ENCODE measurements around the gene SLC8A2. TPM values are rescaled to one million over a fixed set of nuclear protein-coding genes. Genes with fewer than 3 reads are reported as not detected.
A peak's percentile ranks its signal among the peaks of the same experiment; 100 is the strongest.
"Not testable (repeated sequence)": the region's sequence is repeated elsewhere in the genome, so short reads cannot be mapped to it uniquely, and the experiment has no call there.

SLC8A2 gene
- total RNA-seq, 4 donors from 2014 or later = 6.2 to 18.7 (median 10.4) TPM

- H3K9me3 ChIP-seq = no peaks in the 10 kb centered on the region
- peaks cover 32 to 98% (median 80%) of the 10 kb centered on the region in 4 donors for H3K36me3 ChIP-seq
- 84% methylated on average over 7 of the region's 7 CpGs for WGBS
- TF ChIP-seq EP300 (IDR thresholded peaks at IDR 0.05) (no peak), POLR2AphosphoS5 (IDR thresholded peaks at IDR 0.05) (no peak), POLR2A (IDR thresholded peaks at IDR 0.05; ENCODE audit: low read depth) (no peak), CTCF (IDR thresholded peaks at IDR 0.05) (no peak)
- H3K4me1 ChIP-seq = peaks cover 3 to 11% (median 8%) of the 10 kb centered on the region in 4 donors
- H3K27ac ChIP-seq (replicated peaks in 1 of 4) = no peak overlapping the region
- no peak for DNase-seq (ENCODE audit: extremely low spot score)
- no peaks in the 10 kb centered on the region for H3K27me3 ChIP-seq
- H3K4me3 ChIP-seq = no peak overlapping the region
- intact Hi-C loops (cut with DNase I) = no loop called here
These were observed 18.3 kb upstream of the SLC8A2 start for GRCh38 chr19:47490031-47490430.

GRCh38 chr19:47489072-47489914 lies 17.6 kb upstream of the SLC8A2 start:
- H3K4me3 ChIP-seq = no peak overlapping the region
- peaks cover 32 to 91% (median 74%) of the 10 kb centered on the region in 4 donors for H3K36me3 ChIP-seq
- no peak for TF ChIP-seq CTCF (IDR thresholded peaks at IDR 0.05)
- TF ChIP-seq POLR2A (IDR thresholded peaks at IDR 0.05; ENCODE audit: low read depth) = no peak
- no peak for TF ChIP-seq POLR2AphosphoS5 (IDR thresholded peaks at IDR 0.05)
- no peak for TF ChIP-seq EP300 (IDR thresholded peaks at IDR 0.05)
- H3K27me3 ChIP-seq = no peaks in the 10 kb centered on the region
- H3K4me1 ChIP-seq = peaks cover 10 to 14% (median 11%) of the 10 kb centered on the region in 4 donors
- H3K9me3 ChIP-seq = no peaks in the 10 kb centered on the region
- no peak for DNase-seq (ENCODE audit: extremely low spot score)
- 71% methylated on average over 14 of the region's 17 CpGs for WGBS
- intact Hi-C loops (cut with DNase I) = no loop called here
- peak overlapping the region in 1 of 4 donors; percentile 8 for H3K27ac ChIP-seq (replicated peaks in 1 of 4)

- H3K27ac ChIP-seq (replicated peaks in 1 of 4) = no peak overlapping the region
- no peak for DNase-seq (ENCODE audit: extremely low spot score)
- 63% methylated on average over 5 of the region's 19 CpGs for WGBS
- intact Hi-C loops (cut with DNase I) = no loop called here
- H3K4me1 ChIP-seq = peaks cover 9 to 21% (median 17%) of the 10 kb centered on the region in 4 donors
- no peaks in the 10 kb centered on the region for H3K27me3 ChIP-seq
- no peak overlapping the region for H3K4me3 ChIP-seq
- H3K36me3 ChIP-seq = peaks cover 28 to 77% (median 64%) of the 10 kb centered on the region in 4 donors
- no peak for TF ChIP-seq CTCF (IDR thresholded peaks at IDR 0.05)
- no peak for TF ChIP-seq POLR2A (IDR thresholded peaks at IDR 0.05; ENCODE audit: low read depth)
- TF ChIP-seq EP300 (IDR thresholded peaks at IDR 0.05) = no peak
- no peak for TF ChIP-seq POLR2AphosphoS5 (IDR thresholded peaks at IDR 0.05)
- H3K9me3 ChIP-seq = no peaks in the 10 kb centered on the region
These were observed 16.1 kb upstream of the SLC8A2 start for GRCh38 chr19:47487551-47488515.

- no peak overlapping the region for H3K4me3 ChIP-seq
- H3K36me3 ChIP-seq = peaks cover 25 to 67% (median 55%) of the 10 kb centered on the region in 4 donors
- peaks cover 9 to 21% (median 17%) of the 10 kb centered on the region in 4 donors for H3K4me1 ChIP-seq
- 72% methylated on average over 9 of the region's 9 CpGs for WGBS
- DNase-seq (ENCODE audit: extremely low spot score) = no peak
- intact Hi-C loops (cut with DNase I) = no loop called here
- H3K9me3 ChIP-seq = no peaks in the 10 kb centered on the region
- TF ChIP-seq POLR2A (IDR thresholded peaks at IDR 0.05; ENCODE audit: low read depth) (no peak), POLR2AphosphoS5 (IDR thresholded peaks at IDR 0.05) (no peak), EP300 (IDR thresholded peaks at IDR 0.05) (no peak), CTCF (IDR thresholded peaks at IDR 0.05) (no peak)
- H3K27ac ChIP-seq (replicated peaks in 1 of 4) = no peak overlapping the region
- no peaks in the 10 kb centered on the region for H3K27me3 ChIP-seq
These were observed 15.2 kb upstream of the SLC8A2 start for GRCh38 chr19:47486900-47487299.

GRCh38 chr19:47486220-47486619 lies 14.5 kb upstream of the SLC8A2 start:
- H3K4me3 ChIP-seq; H3K9me3 ChIP-seq; H3K27me3 ChIP-seq; H3K27ac ChIP-seq (replicated peaks in 1 of 4); intact Hi-C loops (cut with DNase I); DNase-seq (ENCODE audit: extremely low spot score): not testable (repeated sequence)
- 79% methylated on average over 13 of the region's 13 CpGs for WGBS
- H3K36me3 ChIP-seq = peaks cover 20 to 61% (median 48%) of the 10 kb centered on the region in 4 donors
- peaks cover 9 to 21% (median 17%) of the 10 kb centered on the region in 4 donors for H3K4me1 ChIP-seq
